Type B pancreatic cell (in vitro differentiated cells): ENCODE measurements around the gene ASCC2. TPM values are rescaled to one million over a fixed set of nuclear protein-coding genes. Genes with fewer than 3 reads are reported as not detected.

Experiments
- DNase-seq: peaks from one replicate; pipeline ENCODE4 v3.0.0; 2021; ENCODE audit warnings: mixed read lengths; ENCODE audit not compliant: unreplicated experiment; ENCODE audit errors: extremely low spot score
- H3K27ac Mint-ChIP-seq: 2 replicates; pipeline ENCODE4 v1.8.0; 2021; ENCODE audit warnings: mild to moderate bottlenecking, mixed read lengths
- H3K27me3 Mint-ChIP-seq: 2 replicates; pipeline ENCODE4 v1.8.0; 2021; ENCODE audit warnings: mixed read lengths
- H3K36me3 Mint-ChIP-seq: 2 replicates; pipeline ENCODE4 v1.8.0; 2021; ENCODE audit warnings: mixed read lengths
- H3K4me1 Mint-ChIP-seq: one replicate; pipeline ENCODE4 v1.8.0; 2021; ENCODE audit warnings: mixed read lengths; ENCODE audit not compliant: unreplicated experiment
- H3K4me3 Mint-ChIP-seq: 2 replicates; pipeline ENCODE4 v1.8.0; 2021; ENCODE audit warnings: mild to moderate bottlenecking, mixed read lengths
- H3K9me3 Mint-ChIP-seq: 2 replicates; pipeline ENCODE4 v1.8.0; 2021; ENCODE audit warnings: mixed read lengths
- CTCF ChIP-seq: fragments of 200-600 bp; sonication (generic); conservative IDR thresholded peaks from 2 replicates; pipeline ENCODE4 v1.5.0; 2021; ENCODE audit warnings: antibody characterized with exemption, mild to moderate bottlenecking
- total RNA-seq: library from RNA; stranded (reverse); gene quantifications from 2 replicates; pipeline ENCODE4 v1.2.1, GENCODE V29; 2021; ENCODE audit warnings: low replicate concordance

ASCC2 gene
- total RNA-seq, 1 donor from 2014 or later = 47.6 TPM

GRCh38 chr22:29801153-29801552 lies 36.9 kb downstream of the ASCC2 start:
- H3K4me1 Mint-ChIP-seq = peaks cover 9% of the 10 kb centered on the region
- peak overlapping the region; percentile 37 for H3K4me3 Mint-ChIP-seq
- no peaks in the 10 kb centered on the region for H3K27me3 Mint-ChIP-seq
- H3K36me3 Mint-ChIP-seq = peaks cover 33% of the 10 kb centered on the region
- DNase-seq = no peak
- TF ChIP-seq CTCF = no peak
- H3K27ac Mint-ChIP-seq = peak overlapping the region; percentile 88
- no peaks in the 10 kb centered on the region for H3K9me3 Mint-ChIP-seq

- Mint-ChIP-seq H3K4me3 (no peak overlapping the region), H3K27me3 (no peaks in the 10 kb centered on the region), H3K4me1 (peaks cover 13% of the 10 kb centered on the region), H3K36me3 (peaks cover 23% of the 10 kb centered on the region), H3K9me3 (no peaks in the 10 kb centered on the region), H3K27ac (peak overlapping the region; percentile 69)
- DNase-seq = no peak
- TF ChIP-seq CTCF = no peak
These were observed 38.8 kb downstream of the ASCC2 start for GRCh38 chr22:29799217-29799680.

GRCh38 chr22:29798801-29799200 lies 39.3 kb downstream of the ASCC2 start:
- Mint-ChIP-seq H3K27ac (peak overlapping the region; percentile 69), H3K36me3 (peaks cover 23% of the 10 kb centered on the region), H3K9me3 (no peaks in the 10 kb centered on the region), H3K4me3 (no peak overlapping the region), H3K4me1 (peaks cover 13% of the 10 kb centered on the region), H3K27me3 (no peaks in the 10 kb centered on the region)
- no peak for TF ChIP-seq CTCF
- no peak for DNase-seq

- no peaks in the 10 kb centered on the region for H3K9me3 Mint-ChIP-seq
- peak overlapping the region; percentile 69 for H3K27ac Mint-ChIP-seq
- no peak overlapping the region for H3K4me3 Mint-ChIP-seq
- no peak for TF ChIP-seq CTCF
- peaks cover 13% of the 10 kb centered on the region for H3K4me1 Mint-ChIP-seq
- H3K27me3 Mint-ChIP-seq = no peaks in the 10 kb centered on the region
- no peak for DNase-seq
- H3K36me3 Mint-ChIP-seq = peaks cover 20% of the 10 kb centered on the region
These were observed 39.8 kb downstream of the ASCC2 start for GRCh38 chr22:29798318-29798717.

- Mint-ChIP-seq H3K9me3 (no peaks in the 10 kb centered on the region), H3K4me3 (no peak overlapping the region), H3K36me3 (peaks cover 20% of the 10 kb centered on the region), H3K4me1 (peaks cover 13% of the 10 kb centered on the region), H3K27me3 (no peaks in the 10 kb centered on the region), H3K27ac (no peak overlapping the region)
- DNase-seq = no peak
- no peak for TF ChIP-seq CTCF
These were observed 40.7 kb downstream of the ASCC2 start for GRCh38 chr22:29797351-29797750.

- Mint-ChIP-seq H3K27ac (peak overlapping the region; percentile 93), H3K9me3 (no peaks in the 10 kb centered on the region), H3K4me1 (peaks cover 7% of the 10 kb centered on the region), H3K27me3 (no peaks in the 10 kb centered on the region), H3K36me3 (peaks cover 14% of the 10 kb centered on the region), H3K4me3 (peak overlapping the region; percentile 74)
- TF ChIP-seq CTCF = no peak
- no peak for DNase-seq
These were observed 42.4 kb downstream of the ASCC2 start for GRCh38 chr22:29795663-29796062.
